ENCODE results near the gene TWIST2. TPM values are rescaled to one million over a fixed set of nuclear protein-coding genes. Genes with fewer than 3 reads are reported as not detected.

Gene TWIST2
- total RNA-seq, 1 donor = 9.4 TPM

GRCh38 chr2:238921259-238921658 is 73.4 kb downstream of the TWIST2 start:
- peak; percentile 15 for DNase-seq (ENCODE audit: insufficient read length, low spot score, missing footprints)
- Histone ChIP-seq H3K4me1 (ENCODE audit: insufficient read depth, low read length) (no peaks in the 10 kb centered on the region), H3K36me3 (ENCODE audit: insufficient read depth, low read length) (no peaks in the 10 kb centered on the region), H3K9me3 (ENCODE audit: low read depth, low read length) (no peaks in the 10 kb centered on the region), H3K27me3 (ENCODE audit: insufficient read depth, low read length) (peaks cover 3% of the 10 kb centered on the region), H3K79me2 (ENCODE audit: insufficient read depth, low read length) (no peaks in the 10 kb centered on the region), H3K4me2 (ENCODE audit: insufficient read depth, low read length) (no peak overlapping the region), H2AFZ (ENCODE audit: low read length) (no peak overlapping the region), H4K20me1 (ENCODE audit: insufficient read depth, low read length) (no peaks in the 10 kb centered on the region), H3K4me3 (ENCODE audit: insufficient read depth, low read length) (no peak overlapping the region), H3K27ac (ENCODE audit: low read depth, low read length) (no peak overlapping the region)
- TF ChIP-seq CTCF (IDR thresholded peaks at IDR 0.05; ENCODE audit: extremely low read depth, low read depth, low read length) = no peak

- Histone ChIP-seq H3K79me2 (ENCODE audit: insufficient read depth, low read length) (no peaks in the 10 kb centered on the region), H4K20me1 (ENCODE audit: insufficient read depth, low read length) (no peaks in the 10 kb centered on the region), H3K4me2 (ENCODE audit: insufficient read depth, low read length) (no peak overlapping the region), H3K27me3 (ENCODE audit: insufficient read depth, low read length) (peaks cover 3% of the 10 kb centered on the region), H3K27ac (ENCODE audit: low read depth, low read length) (no peak overlapping the region), H3K9me3 (ENCODE audit: low read depth, low read length) (no peaks in the 10 kb centered on the region), H3K4me3 (ENCODE audit: insufficient read depth, low read length) (no peak overlapping the region), H2AFZ (ENCODE audit: low read length) (no peak overlapping the region), H3K36me3 (ENCODE audit: insufficient read depth, low read length) (no peaks in the 10 kb centered on the region), H3K4me1 (ENCODE audit: insufficient read depth, low read length) (no peaks in the 10 kb centered on the region)
- no peak for TF ChIP-seq CTCF (IDR thresholded peaks at IDR 0.05; ENCODE audit: extremely low read depth, low read depth, low read length)
- DNase-seq (ENCODE audit: insufficient read length, low spot score, missing footprints) = peak; percentile 74
Observed at GRCh38 chr2:238921681-238922319, 73.9 kb downstream of the TWIST2 start.

- Histone ChIP-seq H3K79me2 (ENCODE audit: insufficient read depth, low read length) (no peaks in the 10 kb centered on the region), H3K36me3 (ENCODE audit: insufficient read depth, low read length) (no peaks in the 10 kb centered on the region), H3K4me2 (ENCODE audit: insufficient read depth, low read length) (no peak overlapping the region), H3K27ac (ENCODE audit: low read depth, low read length) (no peak overlapping the region), H4K20me1 (ENCODE audit: insufficient read depth, low read length) (no peaks in the 10 kb centered on the region), H3K27me3 (ENCODE audit: insufficient read depth, low read length) (peaks cover 3% of the 10 kb centered on the region), H3K4me1 (ENCODE audit: insufficient read depth, low read length) (no peaks in the 10 kb centered on the region), H2AFZ (ENCODE audit: low read length) (no peak overlapping the region), H3K4me3 (ENCODE audit: insufficient read depth, low read length) (no peak overlapping the region), H3K9me3 (ENCODE audit: low read depth, low read length) (no peaks in the 10 kb centered on the region)
- no peak for TF ChIP-seq CTCF (IDR thresholded peaks at IDR 0.05; ENCODE audit: extremely low read depth, low read depth, low read length)
- DNase-seq (ENCODE audit: insufficient read length, low spot score, missing footprints) = no peak
Observed at GRCh38 chr2:238922435-238922834, 74.5 kb downstream of the TWIST2 start.

- Histone ChIP-seq H3K4me2 (ENCODE audit: insufficient read depth, low read length) (no peak overlapping the region), H3K27ac (ENCODE audit: low read depth, low read length) (no peak overlapping the region), H3K79me2 (ENCODE audit: insufficient read depth, low read length) (no peaks in the 10 kb centered on the region), H4K20me1 (ENCODE audit: insufficient read depth, low read length) (no peaks in the 10 kb centered on the region), H3K4me1 (ENCODE audit: insufficient read depth, low read length) (peaks cover under 1% of the 10 kb centered on the region), H3K36me3 (ENCODE audit: insufficient read depth, low read length) (no peaks in the 10 kb centered on the region), H3K9me3 (ENCODE audit: low read depth, low read length) (no peaks in the 10 kb centered on the region), H3K27me3 (ENCODE audit: insufficient read depth, low read length) (peaks cover 3% of the 10 kb centered on the region), H2AFZ (ENCODE audit: low read length) (no peak overlapping the region), H3K4me3 (ENCODE audit: insufficient read depth, low read length) (no peak overlapping the region)
- no peak for TF ChIP-seq CTCF (IDR thresholded peaks at IDR 0.05; ENCODE audit: extremely low read depth, low read depth, low read length)
- DNase-seq (ENCODE audit: insufficient read length, low spot score, missing footprints) = peak; percentile 26
Observed at GRCh38 chr2:238924032-238924431, 76.1 kb downstream of the TWIST2 start.
